Type B pancreatic cell (in vitro differentiated cells): ENCODE measurements around the gene CTNNBIP1. TPM values are rescaled to one million over a fixed set of nuclear protein-coding genes. Genes with fewer than 3 reads are reported as not detected.
A peak's percentile ranks its signal among the peaks of the same experiment; 100 is the strongest.

Source experiments
- DNase-seq: peaks from one replicate; pipeline ENCODE4 v3.0.0; 2021; ENCODE audit warnings: mixed read lengths; ENCODE audit not compliant: unreplicated experiment; ENCODE audit errors: extremely low spot score
- H3K27ac Mint-ChIP-seq: 2 replicates; pipeline ENCODE4 v1.8.0; 2021; ENCODE audit warnings: mild to moderate bottlenecking, mixed read lengths
- H3K27me3 Mint-ChIP-seq: 2 replicates; pipeline ENCODE4 v1.8.0; 2021; ENCODE audit warnings: mixed read lengths
- H3K36me3 Mint-ChIP-seq: 2 replicates; pipeline ENCODE4 v1.8.0; 2021; ENCODE audit warnings: mixed read lengths
- H3K4me1 Mint-ChIP-seq: one replicate; pipeline ENCODE4 v1.8.0; 2021; ENCODE audit warnings: mixed read lengths; ENCODE audit not compliant: unreplicated experiment
- H3K4me3 Mint-ChIP-seq: 2 replicates; pipeline ENCODE4 v1.8.0; 2021; ENCODE audit warnings: mild to moderate bottlenecking, mixed read lengths
- H3K9me3 Mint-ChIP-seq: 2 replicates; pipeline ENCODE4 v1.8.0; 2021; ENCODE audit warnings: mixed read lengths
- total RNA-seq: library from RNA; stranded (reverse); gene quantifications from 2 replicates; pipeline ENCODE4 v1.2.1, GENCODE V29; 2021; ENCODE audit warnings: low replicate concordance
- TF ChIP-seq, protein P1 (sequence below): fragments of 200-600 bp; sonication (generic); conservative IDR thresholded peaks from 2 replicates; pipeline ENCODE4 v1.5.0; 2021; ENCODE audit warnings: antibody characterized with exemption, mild to moderate bottlenecking

Gene CTNNBIP1
- total RNA-seq, 1 donor from 2014 or later, result 54.1 TPM

DNA sequence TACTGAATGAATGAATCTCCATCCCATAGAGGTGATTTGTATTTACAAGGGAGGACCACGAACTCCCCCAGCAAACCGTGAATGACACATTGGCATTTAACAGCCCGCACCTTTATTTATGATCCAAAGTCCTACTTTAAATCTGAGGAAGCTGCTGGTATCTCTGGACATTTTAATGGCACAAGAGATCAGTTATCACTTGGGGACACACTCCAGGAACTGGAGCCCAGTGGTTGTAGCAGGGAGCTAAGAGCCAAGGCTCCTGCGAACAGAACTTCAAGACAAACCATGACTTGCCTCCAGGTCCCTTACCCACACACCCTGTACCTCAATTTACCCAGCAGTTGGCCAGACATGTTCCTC, 1.2 kb downstream of the CTNNBIP1 start:
- DNase-seq, result no peak
- H3K27ac Mint-ChIP-seq, result peak overlapping the region; percentile 92
- no peaks in the 10 kb centered on the region for H3K27me3 Mint-ChIP-seq
- TF ChIP-seq, protein P1, sequence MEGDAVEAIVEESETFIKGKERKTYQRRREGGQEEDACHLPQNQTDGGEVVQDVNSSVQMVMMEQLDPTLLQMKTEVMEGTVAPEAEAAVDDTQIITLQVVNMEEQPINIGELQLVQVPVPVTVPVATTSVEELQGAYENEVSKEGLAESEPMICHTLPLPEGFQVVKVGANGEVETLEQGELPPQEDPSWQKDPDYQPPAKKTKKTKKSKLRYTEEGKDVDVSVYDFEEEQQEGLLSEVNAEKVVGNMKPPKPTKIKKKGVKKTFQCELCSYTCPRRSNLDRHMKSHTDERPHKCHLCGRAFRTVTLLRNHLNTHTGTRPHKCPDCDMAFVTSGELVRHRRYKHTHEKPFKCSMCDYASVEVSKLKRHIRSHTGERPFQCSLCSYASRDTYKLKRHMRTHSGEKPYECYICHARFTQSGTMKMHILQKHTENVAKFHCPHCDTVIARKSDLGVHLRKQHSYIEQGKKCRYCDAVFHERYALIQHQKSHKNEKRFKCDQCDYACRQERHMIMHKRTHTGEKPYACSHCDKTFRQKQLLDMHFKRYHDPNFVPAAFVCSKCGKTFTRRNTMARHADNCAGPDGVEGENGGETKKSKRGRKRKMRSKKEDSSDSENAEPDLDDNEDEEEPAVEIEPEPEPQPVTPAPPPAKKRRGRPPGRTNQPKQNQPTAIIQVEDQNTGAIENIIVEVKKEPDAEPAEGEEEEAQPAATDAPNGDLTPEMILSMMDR, result no peak
- no peaks in the 10 kb centered on the region for H3K9me3 Mint-ChIP-seq
- H3K4me3 Mint-ChIP-seq, result peak overlapping the region; percentile 95
- peaks cover 13% of the 10 kb centered on the region for H3K36me3 Mint-ChIP-seq
- H3K4me1 Mint-ChIP-seq, result peaks cover 51% of the 10 kb centered on the region

DNA sequence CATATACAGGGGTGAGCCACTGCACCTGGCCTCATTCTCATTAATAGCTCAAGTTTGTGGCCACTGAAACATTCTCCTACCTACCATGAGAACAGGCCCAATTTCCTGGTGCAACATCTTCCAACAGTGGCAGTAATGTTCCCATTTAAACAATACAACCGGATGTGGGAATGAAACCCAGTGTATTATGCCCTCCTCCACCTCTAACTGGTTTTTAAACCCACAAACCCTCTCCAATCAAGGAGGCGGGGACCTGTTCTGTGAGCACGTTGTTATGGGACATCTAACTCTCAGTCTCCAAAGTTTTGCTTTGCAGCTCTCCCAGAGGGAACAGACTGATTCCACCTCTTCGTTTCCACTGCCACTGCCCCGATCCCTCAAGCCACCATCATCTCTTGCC, 2.6 kb downstream of the CTNNBIP1 start:
- H3K27me3 Mint-ChIP-seq, result no peaks in the 10 kb centered on the region
- peaks cover 13% of the 10 kb centered on the region for H3K36me3 Mint-ChIP-seq
- H3K4me3 Mint-ChIP-seq, result peak overlapping the region; percentile 57
- H3K4me1 Mint-ChIP-seq, result peaks cover 46% of the 10 kb centered on the region
- TF ChIP-seq, protein P1, result no peak
- DNase-seq, result no peak
- no peaks in the 10 kb centered on the region for H3K9me3 Mint-ChIP-seq
- no peak overlapping the region for H3K27ac Mint-ChIP-seq

DNA sequence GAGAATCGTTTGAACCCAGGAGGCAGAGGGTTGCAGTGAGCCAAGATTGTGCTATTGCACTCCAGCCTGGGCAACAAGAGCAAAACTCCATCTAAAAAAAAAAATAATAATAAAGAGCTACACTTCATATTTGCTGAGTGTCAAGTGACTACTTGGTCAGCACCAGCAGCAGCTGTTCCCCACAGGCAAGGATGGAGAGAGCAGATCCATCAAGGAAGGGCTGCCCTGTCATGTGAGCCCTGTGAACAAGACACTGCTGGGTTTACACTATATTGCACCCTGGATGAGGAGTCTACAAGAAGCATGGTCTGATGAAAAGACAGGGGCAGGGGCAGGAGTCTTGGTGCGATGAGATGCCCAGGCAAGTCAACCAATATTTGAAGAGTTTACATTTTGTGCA, 3.6 kb downstream of the CTNNBIP1 start:
- TF ChIP-seq, protein P1, result no peak
- H3K4me3 Mint-ChIP-seq, result peak overlapping the region; percentile 68
- no peaks in the 10 kb centered on the region for H3K27me3 Mint-ChIP-seq
- H3K36me3 Mint-ChIP-seq, result peaks cover 13% of the 10 kb centered on the region
- H3K4me1 Mint-ChIP-seq, result peaks cover 41% of the 10 kb centered on the region
- no peaks in the 10 kb centered on the region for H3K9me3 Mint-ChIP-seq
- no peak overlapping the region for H3K27ac Mint-ChIP-seq
- DNase-seq, result no peak

DNA sequence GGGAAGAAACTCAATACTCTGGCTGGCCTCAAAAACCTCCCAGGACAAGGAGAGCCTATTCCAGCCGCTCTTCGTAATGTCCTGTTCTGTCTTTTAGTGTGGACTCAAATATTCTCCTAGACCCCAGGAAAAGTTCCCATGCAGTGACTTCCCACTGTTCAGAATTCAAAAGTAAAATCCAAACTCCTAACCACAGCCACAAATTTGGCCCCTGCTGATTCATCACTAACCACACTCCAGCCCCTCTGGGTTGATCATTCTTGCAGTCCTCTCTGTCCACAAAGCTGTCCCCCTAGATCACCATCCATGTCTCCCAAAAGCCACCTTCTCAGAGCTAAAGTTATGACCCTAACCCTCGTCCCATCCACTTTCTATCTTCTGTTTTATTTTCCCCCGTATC, 5.1 kb downstream of the CTNNBIP1 start:
- DNase-seq, result no peak
- TF ChIP-seq, protein P1, result no peak
- Mint-ChIP-seq H3K4me3 (no peak overlapping the region), H3K27me3 (no peaks in the 10 kb centered on the region), H3K27ac (peak overlapping the region; percentile 25), H3K4me1 (peaks cover 46% of the 10 kb centered on the region), H3K9me3 (no peaks in the 10 kb centered on the region), H3K36me3 (peaks cover 13% of the 10 kb centered on the region)

DNA sequence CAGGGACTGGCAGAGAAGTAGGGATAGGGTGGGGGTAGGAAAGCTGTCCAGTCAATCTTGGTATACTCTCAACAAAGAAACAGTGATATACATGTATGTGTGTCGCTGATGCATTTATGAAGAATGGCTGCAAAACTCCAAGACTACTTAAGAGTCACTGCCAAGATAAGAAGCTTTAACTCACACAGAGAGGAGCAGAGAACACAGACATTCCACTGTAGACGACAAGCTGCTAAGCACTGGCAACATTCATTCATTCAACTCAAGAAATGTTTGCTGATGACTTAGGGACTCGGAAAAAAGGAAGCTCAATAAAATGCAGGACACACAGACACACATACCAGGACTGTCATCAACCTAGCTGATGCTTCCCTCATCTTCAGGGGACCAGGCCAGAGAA, 5.5 kb downstream of the CTNNBIP1 start:
- Mint-ChIP-seq H3K9me3 (no peaks in the 10 kb centered on the region), H3K36me3 (peaks cover 13% of the 10 kb centered on the region), H3K4me1 (peaks cover 46% of the 10 kb centered on the region), H3K27ac (no peak overlapping the region), H3K27me3 (no peaks in the 10 kb centered on the region), H3K4me3 (no peak overlapping the region)
- no peak for DNase-seq
- TF ChIP-seq, protein P1, result no peak
